Measurements from ENCODE around the gene BPTF.

- TF ChIP-seq, protein P1, sequence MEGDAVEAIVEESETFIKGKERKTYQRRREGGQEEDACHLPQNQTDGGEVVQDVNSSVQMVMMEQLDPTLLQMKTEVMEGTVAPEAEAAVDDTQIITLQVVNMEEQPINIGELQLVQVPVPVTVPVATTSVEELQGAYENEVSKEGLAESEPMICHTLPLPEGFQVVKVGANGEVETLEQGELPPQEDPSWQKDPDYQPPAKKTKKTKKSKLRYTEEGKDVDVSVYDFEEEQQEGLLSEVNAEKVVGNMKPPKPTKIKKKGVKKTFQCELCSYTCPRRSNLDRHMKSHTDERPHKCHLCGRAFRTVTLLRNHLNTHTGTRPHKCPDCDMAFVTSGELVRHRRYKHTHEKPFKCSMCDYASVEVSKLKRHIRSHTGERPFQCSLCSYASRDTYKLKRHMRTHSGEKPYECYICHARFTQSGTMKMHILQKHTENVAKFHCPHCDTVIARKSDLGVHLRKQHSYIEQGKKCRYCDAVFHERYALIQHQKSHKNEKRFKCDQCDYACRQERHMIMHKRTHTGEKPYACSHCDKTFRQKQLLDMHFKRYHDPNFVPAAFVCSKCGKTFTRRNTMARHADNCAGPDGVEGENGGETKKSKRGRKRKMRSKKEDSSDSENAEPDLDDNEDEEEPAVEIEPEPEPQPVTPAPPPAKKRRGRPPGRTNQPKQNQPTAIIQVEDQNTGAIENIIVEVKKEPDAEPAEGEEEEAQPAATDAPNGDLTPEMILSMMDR (IDR thresholded peaks at IDR 0.05), result no peak
- TF ChIP-seq POLR2A (IDR thresholded peaks at IDR 0.05), result no peak
These were observed 37.4 kb downstream of the BPTF start for GRCh38 chr17:67862614-67863217.
